GM18951 (cell line): ENCODE results near the gene PSTPIP1.

Experiments
- POLR2A ChIP-seq: IDR thresholded peaks from 4 replicates; pipeline ENCODE4 v1.6.1; 2011; ENCODE audit warnings: mild to moderate bottlenecking; ENCODE audit not compliant: insufficient read length, insufficient read depth; ENCODE audit errors: extremely low read depth
- in situ Hi-C: fragments of 300-500 bp; cut with MboI; formaldehyde crosslinking; loops from one replicate; pipeline ENCODE4 v1.12.0; 2022; ENCODE audit warnings: low sequenced_read_pairs, mixed read lengths, inconsistent platforms; ENCODE audit not compliant: unreplicated experiment

PSTPIP1 gene

DNA sequence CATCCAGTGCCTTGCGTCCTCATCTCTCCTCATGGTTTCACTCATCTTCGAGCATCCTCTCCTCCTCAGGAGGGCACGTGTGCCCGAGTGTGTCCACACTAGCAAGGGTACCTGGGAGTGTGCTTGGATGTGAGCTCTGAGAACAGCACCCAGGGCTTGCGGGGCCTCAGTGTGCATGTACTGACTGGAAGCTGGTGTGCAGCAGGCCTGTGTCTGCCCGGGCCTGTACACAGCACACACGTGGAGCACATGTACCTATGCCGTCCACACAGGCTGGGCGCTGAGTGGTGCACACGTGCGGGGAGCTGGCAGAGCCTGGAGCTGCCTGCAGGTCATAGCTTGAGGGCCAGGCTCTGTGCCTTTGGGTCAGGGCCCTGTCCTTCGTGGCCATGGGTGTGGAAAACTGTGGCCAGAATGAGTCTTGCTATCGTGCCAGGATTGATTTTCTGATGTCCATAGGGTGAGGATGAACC, 41.1 kb downstream of the PSTPIP1 start:
- peak; percentile 11 for TF ChIP-seq POLR2A

GRCh38 chr15:77036537-77037387, 41.8 kb downstream of the PSTPIP1 start:
- TF ChIP-seq POLR2A = no peak
- in situ Hi-C loops = no loop called here

More for the DNA sequence above, 41.1 kb downstream of the PSTPIP1 start:
- in situ Hi-C loops = no loop called here

GRCh38 chr15:77037388-77038209, 42.7 kb downstream of the PSTPIP1 start:
- no peak for TF ChIP-seq POLR2A
- in situ Hi-C loops = no loop called here

DNA sequence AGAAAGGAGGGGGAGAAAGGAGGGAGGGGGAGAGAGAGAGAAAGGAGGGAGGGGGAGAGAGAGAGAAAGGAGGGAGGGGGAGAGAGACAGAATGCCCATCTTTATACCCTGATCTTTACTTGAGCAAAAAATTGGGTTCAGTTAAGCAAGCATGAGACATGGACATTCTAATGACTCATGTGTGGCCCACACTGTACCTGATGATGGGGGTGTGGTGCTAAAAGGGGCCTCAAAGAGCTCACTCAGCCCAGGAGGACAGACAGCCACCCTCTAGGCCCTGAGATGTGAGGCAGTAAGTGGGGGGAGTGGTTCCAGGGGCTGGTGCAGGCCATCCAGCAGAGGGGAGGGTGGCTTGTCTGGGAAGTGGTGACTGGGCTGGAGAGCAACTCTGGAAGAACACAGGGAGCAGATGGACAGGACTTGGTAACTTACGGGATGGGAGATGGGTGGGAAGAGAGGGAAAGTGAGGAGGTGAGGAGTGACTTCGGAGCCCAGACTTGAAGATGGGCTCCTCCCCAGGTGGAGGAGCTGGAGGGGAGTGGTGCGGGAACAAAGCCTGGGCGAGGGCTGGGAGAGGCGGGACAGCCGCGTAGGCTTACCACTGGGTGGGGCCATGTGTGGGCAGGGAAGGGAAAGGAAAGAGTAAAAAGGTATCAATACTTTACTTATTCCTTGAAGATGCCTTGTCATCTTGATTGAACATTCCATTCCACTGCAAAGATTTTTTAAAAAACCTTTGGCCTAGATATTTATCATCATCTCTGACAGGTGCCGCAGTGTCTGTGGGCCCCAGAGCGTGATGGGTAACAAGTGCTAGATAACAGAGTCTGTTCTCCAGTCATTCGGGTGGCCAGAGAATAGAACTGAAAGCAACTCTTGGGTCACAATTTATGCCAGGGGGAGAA, 43.6 kb downstream of the PSTPIP1 start:
- in situ Hi-C loops = no loop called here

DNA sequence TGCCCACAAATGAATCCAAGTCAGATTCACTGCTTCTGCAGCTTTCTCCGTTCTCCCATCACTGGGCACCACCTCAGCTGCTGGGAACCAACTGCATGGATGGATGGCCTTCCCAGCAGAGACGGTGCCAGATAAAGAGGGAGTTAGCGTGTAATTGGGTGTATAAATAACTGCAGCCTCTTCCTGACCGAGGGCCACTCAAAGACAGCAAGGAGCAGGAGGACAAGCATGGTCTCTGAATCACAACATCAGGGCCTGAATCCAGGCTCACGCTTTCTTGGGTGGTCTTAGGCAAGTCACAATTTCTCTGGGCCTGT, 44.2 kb downstream of the PSTPIP1 start:
- in situ Hi-C loops = no loop called here
- TF ChIP-seq POLR2A = no peak

More for the DNA sequence above, 43.6 kb downstream of the PSTPIP1 start:
- TF ChIP-seq POLR2A = no peak

DNA sequence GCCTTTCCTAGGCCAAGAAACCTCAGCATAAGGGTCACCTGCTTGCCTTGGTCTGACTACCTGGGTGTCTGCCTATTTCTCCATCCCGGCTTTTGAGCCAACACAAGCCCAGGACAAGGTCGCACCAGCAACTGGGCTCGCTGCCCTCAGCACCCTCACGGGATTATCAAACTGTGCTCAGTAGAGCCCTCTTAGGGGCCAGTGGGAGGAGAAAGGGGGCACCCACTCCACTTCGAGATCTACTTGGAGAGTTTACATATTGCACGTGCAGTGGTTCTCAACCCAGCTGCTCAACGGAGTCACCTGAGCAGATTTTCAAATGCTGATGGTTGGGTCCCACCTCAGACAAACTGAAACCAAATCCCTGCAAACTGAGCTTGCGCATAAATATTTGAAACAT, 44.9 kb downstream of the PSTPIP1 start:
- TF ChIP-seq POLR2A = no peak
- in situ Hi-C loops = no loop called here

GRCh38 chr15:77040673-77041072, 45.7 kb downstream of the PSTPIP1 start:
- in situ Hi-C loops = no loop called here
- TF ChIP-seq POLR2A = no peak

GRCh38 chr15:77042245-77042919, 47.5 kb downstream of the PSTPIP1 start:
- in situ Hi-C loops = no loop called here
- no peak for TF ChIP-seq POLR2A

DNA sequence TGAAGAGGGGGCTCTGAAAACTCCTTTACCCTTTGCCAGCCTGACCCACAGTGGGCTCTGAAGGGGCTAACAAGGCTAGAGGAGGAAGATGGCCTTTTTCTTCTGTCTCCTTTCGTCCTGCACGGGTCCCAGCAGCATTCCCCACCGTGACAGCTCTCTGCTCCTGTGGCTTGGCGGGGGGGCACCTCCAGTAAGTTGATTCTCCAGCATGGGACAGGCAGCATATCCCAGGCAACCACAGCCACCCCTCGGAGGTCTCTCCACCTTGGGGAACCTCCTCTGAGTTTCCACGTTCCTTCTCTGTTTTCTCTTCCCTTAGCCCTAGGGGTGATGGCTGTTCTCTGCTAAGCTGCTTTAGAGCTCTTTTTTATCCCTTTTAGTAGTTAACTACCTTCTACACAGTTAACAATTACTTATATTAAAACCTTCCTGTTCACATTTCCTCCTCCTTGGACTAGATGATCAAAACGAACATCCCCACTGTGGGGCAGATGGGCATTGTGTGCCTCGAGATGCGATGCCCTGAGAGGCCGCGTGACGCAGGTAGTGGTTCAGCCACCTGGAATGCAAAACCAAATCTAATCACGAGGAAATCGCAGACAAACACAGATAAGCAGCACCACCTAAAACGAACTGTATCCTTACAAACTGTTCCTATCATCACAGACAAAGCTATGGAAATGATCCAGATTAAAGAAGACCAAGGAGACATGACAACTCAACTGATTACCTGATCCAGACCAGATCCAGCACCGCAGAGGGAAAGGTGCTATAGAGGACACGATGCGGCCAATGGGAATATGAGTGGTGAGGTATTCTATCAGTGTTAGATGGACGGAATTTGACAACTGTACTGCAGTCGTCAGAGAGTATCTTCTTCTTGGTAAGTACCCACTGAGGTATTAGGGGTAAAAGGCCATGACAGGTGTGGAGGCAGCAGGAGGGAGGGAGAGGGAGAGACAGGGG, 48.3 kb downstream of the PSTPIP1 start:
- in situ Hi-C loops = no loop called here

GRCh38 chr15:77044228-77045042, 49.5 kb downstream of the PSTPIP1 start:
- in situ Hi-C loops = no loop called here
- TF ChIP-seq POLR2A = no peak

More for the DNA sequence above, 48.3 kb downstream of the PSTPIP1 start:
- no peak for TF ChIP-seq POLR2A

GRCh38 chr15:77045985-77046384, 51.1 kb downstream of the PSTPIP1 start:
- no peak for TF ChIP-seq POLR2A
- in situ Hi-C loops = no loop called here
